Activated CD8-positive, alpha-beta memory T cell treated with anti-CD3 and anti-CD28 coated beads for 48 hours (primary cell): ENCODE data around the gene APCDD1.

Experiments used
- DNase-seq, 3 experiments: peaks; one replicate each; pipeline ENCODE4 v3.0.0-alpha.2; 2020; ENCODE audit warnings: low read depth in 2 of 3, low spot score in 2 of 3

The APCDD1 gene

DNA sequence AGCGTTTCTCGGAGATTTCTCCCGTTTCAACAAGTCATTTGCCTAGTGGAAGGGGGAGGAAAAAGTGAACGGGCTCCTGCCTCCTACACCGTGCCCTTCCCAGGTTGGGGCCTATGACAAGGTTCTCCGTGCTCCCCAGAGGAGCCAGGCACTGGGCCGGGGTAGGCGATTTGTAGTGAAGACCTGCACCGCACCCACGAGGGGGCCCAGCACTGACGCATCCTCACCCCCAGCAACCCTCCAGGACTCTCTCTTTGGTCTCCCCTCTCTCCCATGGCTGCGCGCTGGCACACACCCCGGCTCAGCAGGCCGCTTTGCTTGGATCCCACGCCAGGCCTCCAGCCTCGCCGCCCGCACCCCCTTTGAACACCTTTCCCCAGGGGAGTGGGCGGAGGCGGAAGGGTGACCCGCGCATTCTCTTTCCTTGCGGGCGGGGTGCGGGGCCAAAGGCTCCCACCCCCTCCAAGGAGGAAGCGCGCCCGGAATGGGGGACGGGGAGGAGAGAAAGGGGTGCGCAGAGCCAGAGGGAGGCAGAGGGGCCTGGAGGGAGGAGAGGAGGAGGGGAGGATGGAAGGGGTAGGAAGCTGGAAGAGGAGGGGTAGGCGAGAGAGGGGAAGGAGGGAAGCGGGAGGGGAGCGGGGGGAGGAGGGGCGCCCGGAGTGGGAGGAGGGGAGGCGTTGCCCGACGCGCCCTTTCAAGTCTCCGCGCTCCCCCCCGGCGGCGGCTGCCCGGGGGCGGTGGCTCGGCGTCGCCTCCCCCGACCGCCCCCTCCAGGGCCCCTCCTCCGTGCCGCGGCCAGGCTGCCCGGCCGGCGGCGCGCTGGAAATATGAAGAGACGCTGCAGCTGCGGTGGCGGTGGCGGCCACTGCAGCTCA, at the start of gene APCDD1:
TSS of gene APCDD1 (plus strand) at position 830 of the 875 bp plus-strand sequence. CDS start 347 bp downstream, outside the sequence.
- DNase-seq = no peak

DNA sequence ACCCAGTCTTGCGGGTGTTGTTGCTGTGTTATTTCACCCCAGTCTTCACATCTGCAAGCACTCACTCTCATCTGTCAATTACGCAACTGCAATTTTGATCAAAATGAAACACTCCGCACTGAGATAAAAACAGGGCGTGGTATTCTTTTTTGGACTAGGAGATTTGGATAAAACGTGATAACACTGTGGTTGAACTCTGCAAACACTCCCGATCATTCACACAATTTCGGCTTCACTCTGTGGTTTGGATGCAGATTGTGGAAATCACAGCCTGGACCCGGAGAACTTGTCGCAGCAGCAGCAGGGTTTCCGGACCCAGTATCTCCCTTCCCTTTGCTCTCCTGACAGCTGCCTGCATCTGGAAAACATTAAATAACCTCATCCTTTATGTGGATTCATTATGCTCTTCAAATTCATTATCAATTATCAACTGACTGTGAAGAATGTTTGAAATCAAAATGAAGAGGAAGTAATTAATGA, 49.4 kb upstream of the APCDD1 start:
- DNase-seq = no peak

DNA sequence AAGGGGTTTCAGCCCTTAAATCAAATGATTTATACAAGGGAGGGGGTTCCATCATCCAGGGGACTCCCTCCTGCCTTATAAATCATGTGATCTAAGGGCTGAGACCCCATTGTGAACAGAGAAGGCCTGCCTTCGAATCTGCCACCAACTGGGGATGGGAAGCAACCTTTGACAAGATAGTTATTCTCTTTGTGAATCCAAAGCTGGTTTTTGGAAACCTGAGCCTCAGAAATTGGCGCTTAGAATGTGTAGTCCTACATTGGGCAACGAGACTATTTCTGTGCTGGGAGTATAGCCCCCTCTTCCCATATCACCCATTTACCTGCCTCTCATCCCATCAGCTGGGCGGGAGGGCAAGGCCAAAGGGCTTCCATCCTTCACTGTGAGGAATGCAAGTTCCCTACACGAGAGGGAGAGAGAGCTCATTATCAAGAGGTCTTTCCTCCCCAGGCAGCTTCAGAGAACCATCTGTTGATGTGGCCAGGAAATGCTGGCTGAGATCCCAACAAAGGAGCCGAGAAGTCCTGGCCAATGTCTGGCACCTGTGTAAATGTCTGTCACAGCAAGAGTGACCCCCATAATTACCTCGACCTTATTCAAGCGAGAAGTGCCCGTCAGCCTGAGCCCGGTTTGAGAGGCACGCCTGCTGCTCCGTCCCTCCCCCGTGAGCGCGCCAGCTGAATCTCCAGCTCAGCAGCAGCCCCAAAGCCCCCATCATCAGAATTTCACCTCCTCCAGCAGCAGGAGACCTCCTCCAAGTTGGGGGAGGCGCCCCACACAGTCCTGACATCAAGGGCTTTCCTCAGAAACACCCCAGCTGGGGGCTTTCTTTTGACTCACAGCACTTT, 48.4 kb upstream of the APCDD1 start:
- DNase-seq = no peak

DNA sequence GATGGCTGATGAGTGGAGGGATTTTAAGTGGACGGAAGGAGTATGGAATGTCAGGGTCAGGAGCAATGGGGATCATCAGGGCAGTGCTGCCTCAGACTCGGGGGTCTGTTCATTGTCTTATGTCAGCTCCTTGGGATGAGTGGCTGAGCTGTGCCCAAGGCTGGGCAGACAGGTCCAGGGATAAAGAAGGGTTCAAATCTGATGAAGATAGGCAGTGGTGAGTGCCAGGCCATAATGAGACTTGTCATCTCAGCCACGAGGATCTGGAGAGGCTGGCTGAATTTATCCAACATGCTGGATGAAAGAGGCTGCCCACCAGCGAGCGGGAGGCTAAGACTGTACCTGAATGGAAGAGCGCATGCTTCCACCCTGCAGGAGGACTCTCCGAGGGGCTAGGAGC, 46.3 kb upstream of the APCDD1 start:
- DNase-seq = no peak

DNA sequence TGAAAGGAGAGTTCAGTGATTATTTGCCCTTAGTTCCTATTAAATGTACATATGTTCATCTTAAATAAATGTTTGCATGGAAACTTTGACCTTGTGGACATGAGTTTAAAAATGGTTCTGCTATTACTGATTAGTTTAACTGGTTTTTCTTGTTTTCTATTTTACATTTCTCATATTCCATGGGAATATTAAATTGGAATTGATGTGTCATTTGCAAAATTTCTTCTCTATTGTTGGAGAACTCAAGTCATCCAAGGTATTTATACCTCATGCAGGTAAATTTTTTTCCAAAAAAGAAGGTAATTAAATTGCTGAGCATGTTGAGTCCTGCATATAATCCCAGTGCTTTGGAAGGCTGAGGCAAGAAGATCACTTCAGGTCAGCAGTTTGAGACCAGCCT, 45.4 kb upstream of the APCDD1 start:
- no peak for DNase-seq

DNA sequence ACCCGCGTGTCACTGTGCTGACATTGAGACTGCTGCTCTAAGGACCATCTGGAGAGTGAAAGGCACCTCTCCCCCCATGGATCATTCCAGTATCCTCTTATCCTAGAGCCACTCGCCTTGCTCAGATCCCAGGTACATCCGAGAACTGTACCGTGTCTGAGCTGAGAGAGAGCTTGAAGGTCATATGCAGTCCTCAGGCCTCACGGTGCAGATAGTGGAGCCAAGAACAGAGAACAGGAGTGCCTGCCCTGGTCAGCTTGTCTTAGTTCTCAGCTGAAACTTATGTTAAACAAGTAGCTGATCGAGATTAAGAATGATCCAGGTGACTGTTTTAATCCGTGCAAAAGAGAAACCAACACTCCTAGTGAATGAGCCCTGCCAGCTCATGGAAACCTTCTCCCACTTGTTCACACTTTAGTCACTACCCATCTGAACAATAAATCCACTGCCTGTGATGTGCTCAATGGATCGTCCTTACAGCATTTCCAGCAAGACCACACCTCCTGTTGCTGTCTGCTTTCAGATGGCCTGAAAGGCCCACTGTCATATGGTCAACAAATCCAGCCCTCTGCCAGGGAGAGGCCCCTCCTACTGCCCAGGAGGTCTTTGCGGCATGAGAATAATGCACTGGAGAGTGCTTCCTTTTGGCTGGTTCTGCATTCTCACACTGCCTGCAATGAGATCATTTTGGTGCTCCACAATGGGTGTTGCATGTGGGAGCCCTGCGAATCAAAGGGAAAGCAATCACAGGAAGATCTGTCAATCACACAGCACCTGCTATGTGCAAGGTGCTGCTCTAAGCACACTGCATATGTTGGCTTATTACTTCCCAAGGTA, 43.7 kb upstream of the APCDD1 start:
- no peak for DNase-seq

DNA sequence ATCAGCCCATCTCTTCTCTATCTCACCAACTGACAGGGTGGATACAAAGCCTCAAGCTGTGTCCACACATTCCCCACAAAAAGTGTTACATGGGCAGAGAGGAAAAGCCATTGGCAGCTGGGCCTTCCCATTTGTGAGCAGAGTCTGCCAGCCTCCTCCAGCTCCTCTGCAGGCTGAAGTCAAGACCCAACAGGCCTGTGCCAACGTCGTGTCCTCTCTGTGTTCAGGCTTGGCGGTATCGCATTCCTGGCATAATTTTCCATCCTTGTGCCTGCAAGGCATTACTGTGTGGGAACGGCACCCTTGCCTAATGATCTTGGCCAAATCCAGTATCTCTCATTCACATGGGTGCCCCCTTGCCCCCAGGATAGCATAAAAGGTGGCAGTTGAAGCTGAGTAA, 41.5 kb upstream of the APCDD1 start:
- DNase-seq = no peak

DNA sequence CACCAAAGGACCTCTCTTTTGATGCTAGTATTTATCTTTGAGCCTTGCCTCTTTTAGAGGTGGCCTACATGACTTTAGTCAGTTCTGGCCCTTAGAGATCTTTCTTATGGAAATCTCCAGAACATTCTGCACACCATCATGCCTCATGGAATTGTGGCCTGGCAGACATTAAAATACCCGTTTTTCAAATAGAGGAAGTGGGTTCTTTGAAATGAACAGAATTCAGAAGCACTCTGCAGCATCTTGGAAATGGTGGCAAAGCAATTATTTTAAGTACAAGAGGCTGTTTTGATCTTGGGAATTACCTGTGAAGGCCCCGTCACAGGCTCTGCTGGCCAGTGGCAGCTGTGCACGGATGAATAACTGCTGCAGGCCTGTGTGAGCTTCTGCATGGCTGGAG, 40.7 kb upstream of the APCDD1 start:
- no peak for DNase-seq

DNA sequence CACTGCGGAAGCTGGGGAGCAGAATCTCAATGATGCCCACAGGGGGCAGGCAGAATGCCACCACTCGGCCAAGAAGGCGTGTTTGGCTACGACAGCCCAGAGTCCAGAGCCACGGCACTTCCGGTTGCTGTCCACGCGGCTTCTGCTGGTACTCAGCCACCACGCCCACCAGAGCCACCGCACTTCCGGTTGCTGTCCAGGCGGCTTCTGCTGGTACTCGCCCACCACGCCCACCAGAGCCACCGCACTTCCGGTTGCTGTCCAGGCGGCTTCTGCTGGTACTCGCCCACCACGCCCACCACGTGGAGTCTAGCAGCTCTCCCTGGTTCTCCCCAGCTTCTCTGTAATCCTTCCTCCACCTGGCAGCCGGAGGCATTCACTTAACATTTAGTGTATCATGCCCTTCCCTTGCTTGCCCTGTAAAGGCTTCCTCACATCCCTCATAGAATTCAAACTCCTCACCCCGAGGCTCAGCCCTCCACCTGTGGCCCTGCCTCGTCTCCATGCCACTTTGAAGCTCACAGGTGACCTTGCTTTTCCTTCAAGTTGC, 40.1 kb upstream of the APCDD1 start:
- no peak for DNase-seq

DNA sequence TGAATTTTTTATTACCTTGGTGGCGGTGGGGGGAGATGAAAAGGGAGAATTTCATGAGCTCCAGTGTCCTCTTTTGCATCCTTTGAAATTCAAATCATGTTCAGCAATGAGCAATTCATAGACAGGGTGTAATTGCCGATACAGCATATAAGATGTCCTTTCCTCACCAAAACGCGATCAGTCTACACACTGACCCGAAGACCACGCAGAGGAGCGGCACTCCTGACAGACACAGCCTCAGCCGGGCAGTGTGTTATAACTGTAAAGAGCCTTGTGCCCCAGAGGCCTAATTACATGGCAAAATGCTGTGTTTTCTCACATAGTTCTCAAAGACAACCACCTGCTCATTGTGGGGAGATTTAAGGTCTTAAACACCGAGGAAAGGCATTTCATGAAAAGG, 38.4 kb upstream of the APCDD1 start:
- no peak for DNase-seq

DNA sequence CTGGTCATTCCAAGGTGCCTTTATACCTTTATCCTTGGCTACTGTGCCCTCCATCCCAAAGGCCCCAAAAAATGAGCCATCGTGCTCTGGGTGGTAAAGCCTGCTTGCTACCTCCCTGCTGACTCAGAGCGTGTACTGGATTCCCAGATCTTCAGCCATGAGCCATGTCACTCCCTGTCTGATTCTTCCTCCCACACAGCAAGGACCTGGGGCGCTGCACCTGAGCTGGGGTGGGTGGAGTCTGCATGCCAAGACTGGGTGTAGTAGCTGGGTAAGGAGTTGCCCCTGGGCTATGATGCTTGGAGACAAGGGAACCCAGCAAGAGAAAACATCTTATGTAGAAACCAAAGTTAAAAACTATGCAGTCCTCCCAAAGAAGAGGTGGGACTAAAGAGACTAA, 37.2 kb upstream of the APCDD1 start:
- DNase-seq = no peak

DNA sequence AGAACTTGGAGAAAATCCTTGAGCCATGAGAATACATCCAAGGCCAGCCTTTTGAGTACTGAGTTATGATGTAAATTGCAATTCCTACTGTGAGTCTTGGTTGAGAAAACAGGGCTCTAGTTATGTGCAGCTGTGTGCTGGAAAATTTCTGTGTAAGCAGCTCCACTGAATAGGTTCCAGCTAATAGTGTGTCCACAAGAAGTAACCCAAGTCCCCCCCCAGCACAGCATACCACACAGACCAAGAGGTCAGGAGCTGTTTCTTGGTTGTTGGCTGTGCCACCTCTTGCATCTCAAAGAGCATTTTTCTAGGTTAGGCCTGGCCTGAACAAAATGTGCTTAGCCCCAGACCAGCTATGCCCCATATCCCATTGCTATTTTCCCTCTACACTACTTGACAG, 36.8 kb upstream of the APCDD1 start:
- no peak for DNase-seq

DNA sequence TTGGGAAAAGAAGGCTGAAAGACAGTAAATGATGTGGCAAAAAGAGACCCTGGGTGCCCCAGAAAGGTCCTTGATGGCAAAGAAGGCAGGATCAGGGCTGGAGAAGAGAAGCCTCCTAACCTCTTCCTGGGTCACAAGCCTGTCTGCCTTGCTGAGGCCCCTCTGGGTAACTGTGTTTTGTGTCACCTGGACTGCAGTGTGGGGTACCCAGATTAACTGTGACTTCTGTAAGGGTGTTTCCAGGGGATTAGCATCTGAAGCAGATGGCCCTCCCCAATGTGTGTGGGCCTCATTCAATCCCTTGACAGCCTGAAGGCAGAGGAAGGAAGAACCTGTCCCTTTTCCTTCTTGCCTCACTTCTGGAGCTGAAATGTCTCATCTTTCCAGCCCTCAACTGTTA, 35.6 kb upstream of the APCDD1 start:
- DNase-seq = no peak

DNA sequence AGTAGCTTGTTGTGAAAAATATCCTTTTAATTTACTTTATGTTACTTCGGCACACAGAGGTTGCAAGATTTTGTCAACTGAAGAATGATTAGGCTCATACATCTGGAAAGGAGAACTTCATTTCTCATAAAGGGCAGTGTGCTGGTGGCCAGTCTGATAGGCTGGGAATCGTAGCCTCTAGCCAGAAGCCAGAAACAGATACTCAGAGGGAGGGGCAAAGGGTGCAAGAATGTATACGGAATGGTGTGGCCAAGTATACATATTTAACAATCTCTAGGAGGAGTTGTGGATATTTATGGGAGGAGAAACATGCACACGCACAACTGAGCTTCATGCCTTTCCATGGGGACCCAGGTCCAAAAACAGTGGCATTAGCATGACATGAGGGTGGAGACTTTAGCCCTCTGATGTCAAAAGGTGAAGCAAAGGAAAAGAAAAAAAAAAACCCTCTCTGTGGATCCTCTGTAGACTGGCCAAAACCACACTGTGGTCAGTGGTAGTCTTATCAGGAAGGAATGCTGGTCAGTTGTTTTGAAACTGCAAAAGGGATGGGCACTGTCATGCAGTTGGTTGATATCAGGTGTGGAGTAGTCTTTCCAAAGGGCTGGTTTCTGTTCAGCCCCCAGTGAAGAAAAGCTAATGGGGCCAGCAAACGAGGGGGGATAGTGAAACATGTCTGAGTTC, 34.9 kb upstream of the APCDD1 start:
- DNase-seq = no peak

DNA sequence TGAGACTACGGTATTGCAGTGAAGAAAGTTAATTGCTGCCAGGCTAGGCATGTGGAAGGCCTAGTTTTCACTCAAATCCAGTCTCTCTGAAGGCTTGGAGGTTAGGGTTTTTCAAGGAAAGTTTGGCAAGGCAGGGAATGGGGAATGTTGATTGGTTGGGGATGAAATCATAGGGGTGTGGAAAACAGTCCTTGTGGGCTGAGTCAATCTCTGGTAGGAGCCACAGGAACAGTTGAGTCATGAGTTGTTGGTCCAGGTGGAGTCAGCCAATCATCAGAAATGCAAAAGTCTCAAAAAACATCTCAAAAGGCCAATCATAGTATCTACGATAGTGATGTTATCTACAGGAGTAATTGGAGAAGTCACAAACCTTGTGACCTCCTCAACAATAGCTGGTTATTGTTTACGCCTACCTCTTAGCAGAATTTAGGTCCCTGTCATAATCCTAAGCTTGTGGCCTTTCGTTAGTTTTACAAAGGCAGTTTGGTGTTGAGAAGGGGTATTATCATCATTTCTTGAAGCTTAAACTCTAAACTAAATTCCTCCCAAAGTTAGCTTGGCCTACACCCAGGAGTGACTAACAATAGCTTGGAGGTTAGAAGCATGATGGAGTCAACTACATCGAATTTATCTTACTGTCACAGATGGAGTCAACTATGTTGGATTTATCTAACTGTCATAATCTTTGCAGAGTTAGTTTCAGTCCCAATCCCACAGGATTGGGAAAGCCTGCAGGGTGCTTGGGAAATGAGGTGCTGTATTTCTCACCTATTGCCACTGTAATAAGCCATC, 33.7 kb upstream of the APCDD1 start:
- no peak for DNase-seq

DNA sequence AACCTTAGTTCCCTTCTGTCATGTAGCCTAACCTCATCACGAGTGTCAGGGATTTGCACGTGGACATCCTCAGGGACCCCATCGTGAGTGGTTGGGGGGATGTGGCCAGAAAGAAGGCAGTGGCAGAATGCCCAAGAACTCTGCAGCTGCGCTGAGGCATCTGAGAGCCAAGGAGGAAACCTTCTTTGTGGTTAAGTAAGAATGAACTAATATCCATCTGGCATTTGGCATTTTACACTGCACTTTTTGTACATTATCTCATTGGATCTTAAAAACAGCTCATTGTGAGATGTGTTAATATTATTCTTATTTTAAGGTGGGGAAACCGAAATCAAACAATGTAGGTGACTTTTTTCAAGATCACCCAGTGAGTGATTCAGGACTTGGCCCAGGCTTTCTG, 32.6 kb upstream of the APCDD1 start:
- DNase-seq = no peak

DNA sequence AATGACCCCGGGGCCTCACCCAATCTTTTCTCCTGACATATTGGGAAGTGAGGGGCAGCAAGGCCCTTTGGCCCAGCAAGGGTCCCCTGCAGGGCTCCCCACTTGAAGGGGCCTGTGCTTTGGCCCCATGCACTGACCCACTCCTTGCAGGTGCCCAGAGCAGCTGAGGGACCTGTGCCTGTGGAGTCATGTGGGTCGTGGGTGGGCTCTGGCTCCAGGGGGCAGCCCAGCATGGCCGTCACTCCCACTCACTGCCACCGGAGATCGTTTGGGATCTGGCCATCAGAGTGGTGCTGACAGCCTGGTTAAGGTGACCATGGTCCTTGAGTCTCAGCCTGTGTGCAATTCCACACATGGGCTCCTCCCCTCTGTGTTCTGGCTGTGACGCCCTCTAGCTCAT, 31.7 kb upstream of the APCDD1 start:
- DNase-seq = no peak

DNA sequence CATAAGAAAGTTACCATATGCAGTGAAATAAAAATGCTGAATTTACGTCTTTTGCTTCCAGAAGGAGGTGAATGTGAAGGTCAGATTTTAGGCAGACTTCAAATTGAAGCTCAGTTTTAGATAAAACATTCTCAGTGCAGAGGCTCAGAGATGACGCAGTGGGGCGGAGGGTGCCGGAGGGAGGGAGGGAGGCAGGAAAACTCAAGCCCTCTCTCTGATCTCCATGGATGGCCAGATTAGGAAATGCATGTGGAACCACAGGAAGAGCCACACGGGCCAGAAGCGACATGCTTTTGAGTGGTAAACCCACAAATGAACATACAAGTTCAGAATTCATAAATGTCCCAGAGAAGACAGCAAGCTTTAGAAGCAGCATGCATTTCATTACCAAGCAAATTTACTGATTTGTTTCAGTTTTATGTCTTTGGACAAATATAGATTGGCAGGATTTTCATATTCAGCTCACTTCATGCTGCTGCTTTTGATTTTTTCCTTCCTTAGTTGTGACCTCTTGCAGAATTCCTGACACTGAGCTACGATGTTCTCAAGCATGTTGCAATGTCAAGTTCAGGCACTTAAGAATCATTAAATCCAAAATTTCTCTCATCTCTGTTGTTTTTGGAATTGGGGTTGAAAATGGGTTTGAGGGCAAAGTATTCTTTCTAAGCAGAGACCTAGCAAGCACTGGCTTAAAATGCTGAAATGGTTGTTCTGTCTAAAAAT, 29.7 kb upstream of the APCDD1 start:
- DNase-seq = no peak

DNA sequence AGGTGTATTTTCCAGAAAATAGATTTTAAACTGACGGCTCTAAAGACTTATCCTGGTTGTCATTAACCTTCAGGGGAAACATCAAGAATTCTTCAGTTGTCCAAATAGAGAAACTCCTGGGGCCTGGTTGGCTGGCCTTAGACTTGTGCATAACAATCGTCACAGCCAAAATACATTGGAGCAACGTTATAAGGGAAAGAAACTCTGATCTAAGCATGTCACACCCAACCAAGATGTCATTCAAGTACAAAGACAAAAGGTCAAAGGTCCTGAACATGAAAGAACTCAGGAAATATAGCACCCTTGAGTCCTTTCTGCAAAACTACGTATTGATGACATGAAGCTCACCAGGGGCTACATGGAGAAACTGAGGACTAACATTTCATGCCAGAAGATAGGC, 23.8 kb upstream of the APCDD1 start:
- no peak for DNase-seq
